Stomach (tissue), 19 donors: ENCODE results near the gene FBXW11. TPM values are rescaled to one million over a fixed set of nuclear protein-coding genes. Genes with fewer than 3 reads are reported as not detected.

Experiments used
- DNase-seq, 2 donors: peaks; one replicate each; pipeline versions ENCODE4 v3.0.0 to v3.0.0-alpha.2; 2013 to 2019
- H3K27ac ChIP-seq, 5 donors: fragments of 200-600 bp in 4 of 5; sonication (generic) in 4 of 5; one replicate each; pipeline ENCODE4 v1.5.1; 2013 to 2019; ENCODE audit warnings: mild to moderate bottlenecking in 1 of 5, moderate library complexity in 1 of 5
- H3K27me3 ChIP-seq, 3 donors: fragments of 200-600 bp; sonication (generic); one replicate each; pipeline ENCODE4 v1.5.1; 2017 to 2019; ENCODE audit warnings: mixed run types in 1 of 3
- H3K36me3 ChIP-seq, 4 donors: fragments of 200-600 bp; sonication (generic); 1 replicate in 3 of 4; 2 replicates in 1 of 4; pipeline ENCODE4 v1.5.1; 2016 to 2019
- H3K4me1 ChIP-seq, 4 donors: fragments of 200-600 bp; sonication (generic); one replicate each; pipeline ENCODE4 v1.5.1; 2016 to 2019
- H3K4me3 ChIP-seq, 4 donors: fragments of 200-600 bp; sonication (generic) in 3 of 4; one replicate each; pipeline ENCODE4 v1.5.1; 2016 to 2019; ENCODE audit warnings: mild to moderate bottlenecking in 1 of 4
- H3K9me3 ChIP-seq, 4 donors: fragments of 200-600 bp; sonication (generic); one replicate each; pipeline ENCODE4 v1.5.1; 2016 to 2019
- CTCF ChIP-seq, 7 experiments: fragments of 450-650 bp in 4 of 7; fragments of 200-600 bp in 3 of 7; sonication (generic) in 3 of 7; IDR thresholded peaks; one replicate each; pipeline ENCODE4 v1.5.1; 2016 to 2019; ENCODE audit warnings: antibody characterized with exemption in 7 of 7, control low read depth in 2 of 7, mild to moderate bottlenecking in 1 of 7
- EP300 ChIP-seq: sonication (generic); formaldehyde crosslinking; IDR thresholded peaks from one replicate; pipeline ENCODE4 v1.6.1; 2017; ENCODE audit warnings: antibody characterized with exemption
- POLR2A ChIP-seq, 4 donors: fragments of 450-650 bp; IDR thresholded peaks; one replicate each; pipeline ENCODE4 v1.6.1; 2016; ENCODE audit warnings: antibody characterized with exemption in 4 of 4, control low read depth in 2 of 4, mild to moderate bottlenecking in 1 of 4, moderate library complexity in 1 of 4
- POLR2AphosphoS5 ChIP-seq, 3 donors: sonication (generic); formaldehyde crosslinking; IDR thresholded peaks; one replicate each; pipeline ENCODE4 v1.6.1; 2016; ENCODE audit warnings: antibody characterized with exemption in 3 of 3
- WGBS, 5 donors: extraction: QIAGEN DNeasy Blood & Tissue Kit in 3 of 5; methylation state at CpG; one replicate each; pipeline versions ENCODE4 v1.1.5 to v1.1.7; 2013 to 2018; 5-methylcytosine and 5-hydroxymethylcytosine counted together
- intact Hi-C: fragments of 100-400 bp; cut with DNase I; formaldehyde crosslinking; loops from one replicate; pipeline ENCODE4 v1.15.1; 2023; ENCODE audit warnings: low total_unique reads
- long read RNA-seq, 10 donors: transcript quantifications; one replicate each; lab custom pipeline, GENCODE V29; 2026
- polyA plus RNA-seq, 3 donors: library from polyadenylated mRNA; stranded (reverse); fragments of 200-250 nt; gene quantifications; one replicate each; pipeline ENCODE4 v1.2.3, GENCODE V29; 2013
- total RNA-seq, 5 donors: library from RNA; depleted of rRNA; stranded (reverse); fragments of >200 nt; gene quantifications; one replicate each; pipeline versions ENCODE4 v1.1.0 to v1.2.3, GENCODE V29; 2014 to 2016
- donor health status: healthy with polysubstance abuse.
- donor health status: Bipolar disorder and iron deficiency.
- donor health status: healthy.

FBXW11 gene
- total RNA-seq: 100 to 1,000 TPM in 3 of 5 donors, 10 to 100 TPM in 1, 1 to 10 TPM in 1; 4.3 to 117 (median 101) TPM
- 10 to 100 TPM in 2 of 3 donors, 1 to 10 TPM in 1; 9.0 to 29.3 (median 19.9) TPM for polyA plus RNA-seq
- long read RNA-seq, donor 1: 0 reads
- long read RNA-seq, donor 2, full-length matches to known transcripts: 3 of 3 reads
- long read RNA-seq, donor 2, partial matches to known transcripts: 0 of 3 reads
- long read RNA-seq, donor 2, other reads (novel, unspliced or antisense): 0 of 3 reads
- long read RNA-seq, donor 3, full-length matches to known transcripts: 7 of 7 reads
- long read RNA-seq, donor 3, partial matches to known transcripts: 0 of 7 reads
- long read RNA-seq, donor 3, other reads (novel, unspliced or antisense): 0 of 7 reads
- long read RNA-seq, donor 4: 0 reads
- long read RNA-seq, donor 5, partial matches to known transcripts: 0 of 3 reads
- long read RNA-seq, donor 5, other reads (novel, unspliced or antisense): 0 of 3 reads
- long read RNA-seq, donor 6, full-length matches to known transcripts: 13 of 13 reads
- long read RNA-seq, donor 6, partial matches to known transcripts: 0 of 13 reads
- long read RNA-seq, donor 6, other reads (novel, unspliced or antisense): 0 of 13 reads
- long read RNA-seq, donor 7, full-length matches to known transcripts: 7 of 7 reads
- long read RNA-seq, donor 7, partial matches to known transcripts: 0 of 7 reads
- long read RNA-seq, donor 7, other reads (novel, unspliced or antisense): 0 of 7 reads
- long read RNA-seq, donor 8, full-length matches to known transcripts: 8 of 8 reads
- long read RNA-seq, donor 8, partial matches to known transcripts: 0 of 8 reads
- long read RNA-seq, donor 8, other reads (novel, unspliced or antisense): 0 of 8 reads
- long read RNA-seq, donor 9, full-length matches to known transcripts: 3 of 3 reads
- long read RNA-seq, donor 9, partial matches to known transcripts: 0 of 3 reads
- long read RNA-seq, donor 9, other reads (novel, unspliced or antisense): 0 of 3 reads
- long read RNA-seq, donor 10, partial matches to known transcripts: 0 of 2 reads
- long read RNA-seq, donor 10, other reads (novel, unspliced or antisense): 0 of 2 reads

GRCh38 chr5:172006321-172007174 lies at the start of gene FBXW11:
TSS of gene FBXW11 (minus strand) at chr5:172006638. CDS start at chr5:172006502, 136 bp downstream.
- peak; percentile 97 to 99 for DNase-seq
- H3K36me3 ChIP-seq: no peaks in the 10 kb centered on the region
- TF ChIP-seq POLR2A (IDR thresholded peaks at IDR 0.05): peak in 2 of 4 donors; percentile 57 to 85
- peak; percentile 91 to 97 (median 96) for TF ChIP-seq POLR2AphosphoS5 (IDR thresholded peaks at IDR 0.05)
- TF ChIP-seq CTCF (IDR thresholded peaks at IDR 0.05): no peak
- no peak for TF ChIP-seq EP300
- no peaks in the 10 kb centered on the region for H3K27me3 ChIP-seq
- H3K4me1 ChIP-seq: peaks cover 27 to 62% (median 42%) of the 10 kb centered on the region in 4 donors
- no peaks in the 10 kb centered on the region for H3K9me3 ChIP-seq
- intact Hi-C loops: no loop called here
- H3K27ac ChIP-seq: peak within 1 kb of the TSS; percentile 98 to 100 (median 98)
- 0% methylated on average over 44 to 81 of the region's 81 CpGs for WGBS, 5 donors
- peak within 1 kb of the TSS; percentile 91 to 99 (median 92) for H3K4me3 ChIP-seq

GRCh38 chr5:172055996-172056395 lies 49.6 kb upstream of the FBXW11 start:
- 94 to 99% (median 96%) methylated on average over 3 of the region's 3 CpGs for WGBS, 5 donors
- no peak for DNase-seq
- no peak for TF ChIP-seq POLR2AphosphoS5 (IDR thresholded peaks at IDR 0.05)
- no peak for TF ChIP-seq POLR2A (IDR thresholded peaks at IDR 0.05)
- TF ChIP-seq EP300: no peak
- TF ChIP-seq CTCF (IDR thresholded peaks at IDR 0.05): no peak
- Histone ChIP-seq H3K4me3 (no peak overlapping the region), H3K27ac (no peak overlapping the region), H3K4me1 (peaks cover 0 to 12% (median 0%) of the 10 kb centered on the region in 4 donors), H3K9me3 (no peaks in the 10 kb centered on the region), H3K27me3 (no peaks in the 10 kb centered on the region), H3K36me3 (peaks cover 28 to 97% (median 87%) of the 10 kb centered on the region in 4 donors)
- intact Hi-C loops: no loop called here

GRCh38 chr5:172055421-172055820 lies 49.0 kb upstream of the FBXW11 start:
- 94 to 96% (median 95%) methylated on average over 19 of the region's 19 CpGs for WGBS, 5 donors
- Histone ChIP-seq H3K4me1 (peaks cover 0 to 12% (median 0%) of the 10 kb centered on the region in 4 donors), H3K27ac (no peak overlapping the region), H3K27me3 (no peaks in the 10 kb centered on the region), H3K36me3 (peaks cover 28 to 97% (median 86%) of the 10 kb centered on the region in 4 donors), H3K4me3 (no peak overlapping the region), H3K9me3 (no peaks in the 10 kb centered on the region)
- no peak for DNase-seq
- intact Hi-C loops: no loop called here
- TF ChIP-seq POLR2A (IDR thresholded peaks at IDR 0.05) (no peak), CTCF (IDR thresholded peaks at IDR 0.05) (no peak), POLR2AphosphoS5 (IDR thresholded peaks at IDR 0.05) (no peak), EP300 (no peak)
